CD4-positive, alpha-beta T cell (primary cell): Measurements from ENCODE around the gene FMNL3. TPM values are rescaled to one million over a fixed set of nuclear protein-coding genes. Genes with fewer than 3 reads are reported as not detected.

ENCODE experiments used
- ATAC-seq: fragments of 200-7000 bp; cut with Tn5 transposase; one replicate; pipeline ENCODE4 v1.10.0; 2022; ENCODE audit warnings: mild to moderate bottlenecking; ENCODE audit not compliant: poor library complexity
- CTCF ChIA-PET: fragments of 350-600 bp; sonication (Branson Sonifier 250); formaldehyde crosslinking; loops from one replicate; lab custom pipeline; 2021; ENCODE audit warnings: antibody characterized with exemption, inconsistent platforms; lab: Charles Lee
- POLR2A ChIA-PET: fragments of 350-600 bp; sonication (Branson Sonifier 250); formaldehyde crosslinking; loops from one replicate; lab custom pipeline; 2021; ENCODE audit warnings: antibody characterized with exemption, inconsistent platforms; lab: Charles Lee
- DNase-seq, 14 experiments: peaks; one replicate each; pipeline ENCODE4 v3.0.0-alpha.2; 2013 to 2020; ENCODE audit warnings: mixed read lengths in 2 of 14
- H3K27ac ChIP-seq, 2 donors: one replicate each; pipeline versions ENCODE4 v1.5.1 to v1.7.0; 2013; ENCODE audit warnings: low read length in 2 of 2, low read depth in 1 of 2, mild to moderate bottlenecking in 1 of 2
- H3K27me3 ChIP-seq, 2 experiments: 1 replicate in 1 of 2; 2 replicates in 1 of 2; pipeline versions ENCODE4 v1.6.1 to v1.7.0; 2013; ENCODE audit warnings: low read length in 2 of 2, control low read depth in 1 of 2, mild to moderate bottlenecking in 1 of 2, moderate library complexity in 1 of 2; ENCODE audit not compliant: insufficient read depth in 2 of 2, control insufficient read depth in 1 of 2
- H3K36me3 ChIP-seq: one replicate; pipeline ENCODE4 v1.6.1; 2013; ENCODE audit warnings: low read length, control low read depth; ENCODE audit not compliant: insufficient read depth
- H3K4me1 ChIP-seq: one replicate; pipeline ENCODE4 v1.6.1; 2013; ENCODE audit warnings: low read length, control low read depth; ENCODE audit not compliant: insufficient read depth
- H3K4me3 ChIP-seq: one replicate; pipeline ENCODE4 v1.5.1; 2013; ENCODE audit warnings: mild to moderate bottlenecking, low read length, moderate library complexity
- H3K9me3 ChIP-seq, 2 experiments: 1 replicate in 1 of 2; 2 replicates in 1 of 2; pipeline versions ENCODE4 v1.6.1 to v1.7.0; 2013; ENCODE audit warnings: low read length in 2 of 2, mild to moderate bottlenecking in 2 of 2, control low read depth in 1 of 2, moderate library complexity in 1 of 2; ENCODE audit not compliant: control insufficient read depth in 1 of 2, insufficient read depth in 1 of 2
- H3K27ac Mint-ChIP-seq: one replicate; pipeline ENCODE4 v1.8.0; 2020; ENCODE audit warnings: mixed read lengths
- H3K27me3 Mint-ChIP-seq: one replicate; pipeline ENCODE4 v1.8.0; 2021; ENCODE audit warnings: mixed read lengths
- H3K36me3 Mint-ChIP-seq: one replicate; pipeline ENCODE4 v1.8.0; 2021; ENCODE audit warnings: low read depth, mixed read lengths
- H3K4me1 Mint-ChIP-seq: one replicate; pipeline ENCODE4 v1.8.0; 2021; ENCODE audit warnings: low read depth, mixed read lengths
- H3K4me3 Mint-ChIP-seq: one replicate; pipeline ENCODE4 v1.8.0; 2020; ENCODE audit warnings: mild to moderate bottlenecking, mixed read lengths
- H3K9me3 Mint-ChIP-seq: one replicate; pipeline ENCODE4 v1.8.0; 2020; ENCODE audit warnings: mixed read lengths
- CTCF ChIP-seq: fragments of 200-600 bp; IDR thresholded peaks from one replicate; pipeline ENCODE4 v1.8.0; 2022; ENCODE audit warnings: antibody characterized with exemption, mild to moderate bottlenecking
- intact Hi-C, 2 experiments: fragments of 100-400 bp; cut with DNase I in 1 of 2; cut with micrococcal nuclease in 1 of 2; formaldehyde crosslinking; loops; one replicate each; pipeline versions ENCODE4 v1.15.1 to v1.9.0; 2023 to 2025; cut with DNase I, micrococcal nuclease
- total RNA-seq, 174 experiments: library from RNA in 2 of 174; stranded (reverse) in 2 of 174; gene quantifications; one replicate each; pipeline ENCODE4 v1.2.3 and lab custom pipeline; 2021 to 2026

Gene FMNL3
- total RNA-seq, 2 experiments from 2014 or later, result 33.3 to 34.8 TPM

- ChIA-PET POLR2A (interaction anchor here (0.6 to 2.6 kb wide), 6 partner anchors 10 to 454 kb away, joined by 3 to 19 read pairs (median 4); partner anchors contain the start of genes FMNL3 and PRPF40B), CTCF (no interaction called here)
- intact Hi-C loops, result loop anchor here in 1 of 2 experiments (2.0 kb wide), 1 partner anchor 14 kb away; no protein-coding TSS in a partner anchor
- Histone ChIP-seq H3K4me1 (peaks cover 7% of the 10 kb centered on the region), H3K36me3 (no peaks in the 10 kb centered on the region), H3K27me3 (no peaks in the 10 kb centered on the region), H3K27ac (no peak overlapping the region), H3K4me3 (no peak overlapping the region), H3K9me3 (no peaks in the 10 kb centered on the region)
- Mint-ChIP-seq H3K27me3 (no peaks in the 10 kb centered on the region), H3K27ac (no peak overlapping the region), H3K36me3 (no peaks in the 10 kb centered on the region), H3K9me3 (no peaks in the 10 kb centered on the region), H3K4me3 (no peak overlapping the region), H3K4me1 (peaks cover 61% of the 10 kb centered on the region)
- DNase-seq (no peak), ATAC-seq (no peak)
- no peak for TF ChIP-seq CTCF
Observed at GRCh38 chr12:49689237-49689636, 18.0 kb downstream of the FMNL3 start.

- Mint-ChIP-seq H3K4me3 (no peak overlapping the region), H3K36me3 (no peaks in the 10 kb centered on the region), H3K27me3 (no peaks in the 10 kb centered on the region), H3K27ac (no peak overlapping the region), H3K4me1 (peaks cover 71% of the 10 kb centered on the region), H3K9me3 (no peaks in the 10 kb centered on the region)
- H3K36me3 ChIP-seq, result no peaks in the 10 kb centered on the region
- ChIA-PET POLR2A (interaction anchor here (1.0 kb wide), 1 partner anchor 15 kb away, joined by 3 read pairs; no protein-coding TSS in a partner anchor), CTCF (interaction anchor here (1.3 kb wide), 1 partner anchor 18 kb away, joined by 3 read pairs; no protein-coding TSS in a partner anchor)
- TF ChIP-seq CTCF, result no peak
- intact Hi-C loops, result loop anchor here in 1 of 2 experiments (2.0 kb wide), 1 partner anchor 15 kb away; no protein-coding TSS in a partner anchor
- H3K4me1 ChIP-seq, result peaks cover 14% of the 10 kb centered on the region
- H3K9me3 ChIP-seq, result no peaks in the 10 kb centered on the region
- ATAC-seq, result no peak
- H3K27ac ChIP-seq, result no peak overlapping the region
- no peak for DNase-seq
- no peak overlapping the region for H3K4me3 ChIP-seq
- no peaks in the 10 kb centered on the region for H3K27me3 ChIP-seq
Observed at GRCh38 chr12:49687941-49688340, 19.3 kb downstream of the FMNL3 start.

- H3K9me3 Mint-ChIP-seq, result no peaks in the 10 kb centered on the region
- no peaks in the 10 kb centered on the region for H3K27me3 Mint-ChIP-seq
- no peak overlapping the region for H3K4me3 Mint-ChIP-seq
- H3K4me1 ChIP-seq, result peaks cover 7% of the 10 kb centered on the region
- H3K9me3 ChIP-seq, result no peaks in the 10 kb centered on the region
- no peak for TF ChIP-seq CTCF
- POLR2A ChIA-PET, result interaction anchor here (1.1 to 1.5 kb wide), 4 partner anchors 10 to 22 kb away, joined by 3 to 6 read pairs (median 4); no protein-coding TSS in a partner anchor
- DNase-seq (no peak), ATAC-seq (no peak)
- no peak overlapping the region for H3K27ac ChIP-seq
- H3K27me3 ChIP-seq, result no peaks in the 10 kb centered on the region
- no peak overlapping the region for H3K27ac Mint-ChIP-seq
- H3K4me3 ChIP-seq, result no peak overlapping the region
- intact Hi-C loops, result no loop called here
- peaks cover 59% of the 10 kb centered on the region for H3K4me1 Mint-ChIP-seq
- no peaks in the 10 kb centered on the region for H3K36me3 Mint-ChIP-seq
- H3K36me3 ChIP-seq, result no peaks in the 10 kb centered on the region
- CTCF ChIA-PET, result interaction anchor here (0.8 to 2.2 kb wide), 3 partner anchors 11 to 22 kb away, joined by 3 to 9 read pairs (median 5); no protein-coding TSS in a partner anchor
Observed at GRCh38 chr12:49684310-49684854, 22.8 kb downstream of the FMNL3 start.
